Activated gamma-delta T cell (primary cell): ENCODE measurements around the gene FUBP3.

ENCODE experiments used
- DNase-seq: peaks from one replicate; lab custom pipeline; 2025; lab: John Stamatoyannopoulos, UW

Gene FUBP3

DNA sequence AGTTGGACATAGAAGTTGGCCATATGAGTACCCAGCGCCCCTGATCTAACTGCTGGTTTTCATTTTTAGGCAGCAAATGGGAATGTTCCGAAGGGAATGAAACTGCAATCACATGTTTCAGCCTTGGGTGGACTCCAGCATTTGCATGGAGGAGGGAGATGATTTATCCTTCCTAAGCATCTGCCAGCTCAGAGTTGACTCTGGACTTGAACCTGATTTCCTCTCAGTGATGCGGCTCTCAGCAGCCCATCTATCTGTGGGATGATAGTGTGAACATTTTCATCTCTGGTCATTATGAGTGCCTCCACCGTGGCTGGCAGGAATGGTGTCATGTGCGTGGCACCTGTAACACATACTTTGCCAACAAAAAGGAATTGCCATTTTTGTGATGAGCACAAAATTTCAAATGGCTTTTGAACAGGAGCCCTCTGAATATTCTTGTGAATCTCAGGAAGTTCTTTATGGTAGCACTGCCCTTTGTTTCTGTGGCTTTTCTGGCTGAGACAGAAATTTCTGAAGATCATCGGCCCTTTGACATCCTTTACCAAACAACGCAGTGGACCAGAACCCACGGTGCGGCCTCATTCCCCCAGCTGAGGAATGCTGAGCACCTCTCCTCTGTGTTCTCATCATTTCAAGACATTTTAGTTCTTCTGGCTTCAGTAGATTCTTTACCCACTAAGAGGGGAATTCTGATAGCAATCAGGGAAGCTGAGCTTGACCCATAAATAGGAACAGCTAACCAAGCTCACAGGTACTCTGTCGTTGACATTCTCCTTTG lies 28.5 kb downstream of the FUBP3 start:
- DNase-seq: no peak

DNA sequence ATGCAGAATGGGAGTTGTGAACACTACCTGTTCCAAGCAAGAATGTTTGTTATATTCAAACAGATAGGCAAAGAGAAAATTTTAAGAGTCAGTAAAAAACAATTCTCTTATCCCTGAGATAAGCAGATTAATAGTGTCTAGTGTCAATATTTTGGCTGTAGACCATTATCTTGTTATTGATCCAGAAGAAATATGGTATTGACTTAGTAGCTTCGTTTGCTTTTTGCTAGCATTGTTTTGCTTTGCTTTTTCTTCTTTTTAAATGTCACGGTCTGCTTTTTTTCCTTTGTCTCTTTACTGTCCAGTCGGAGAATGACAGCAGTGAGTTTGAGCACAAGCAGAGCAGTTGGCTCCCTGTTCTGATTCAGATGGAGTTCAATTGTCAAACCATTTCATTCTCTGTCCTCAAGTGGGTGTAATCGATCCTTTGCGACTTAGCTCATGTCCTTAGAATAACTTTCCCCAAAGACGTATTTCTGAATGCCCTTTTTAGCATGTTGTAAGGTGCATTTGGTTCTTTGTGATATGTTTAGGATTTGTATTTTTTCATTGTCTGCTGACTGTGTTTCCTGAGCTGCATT lies 29.3 kb downstream of the FUBP3 start:
- DNase-seq: no peak

DNA sequence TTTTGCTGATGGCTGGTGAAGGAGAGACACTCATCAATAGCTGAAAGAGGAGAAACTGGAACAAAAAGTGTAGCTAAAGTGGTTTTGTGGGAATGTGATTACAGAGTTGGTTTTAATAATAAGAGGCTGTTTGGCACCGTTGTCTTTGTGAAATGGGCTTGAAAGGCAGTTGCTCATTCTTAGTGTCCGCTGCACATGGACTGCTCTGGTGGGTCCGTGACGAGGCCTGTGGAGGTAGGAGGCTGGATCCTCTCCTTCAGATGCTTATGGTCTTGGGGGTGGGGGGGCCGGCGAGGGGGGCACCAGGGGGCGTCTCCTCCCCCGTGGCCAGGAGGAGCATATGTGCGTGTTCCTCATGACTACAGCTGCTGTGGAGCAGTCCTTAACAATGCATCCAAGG lies 29.8 kb downstream of the FUBP3 start:
- DNase-seq: no peak

DNA sequence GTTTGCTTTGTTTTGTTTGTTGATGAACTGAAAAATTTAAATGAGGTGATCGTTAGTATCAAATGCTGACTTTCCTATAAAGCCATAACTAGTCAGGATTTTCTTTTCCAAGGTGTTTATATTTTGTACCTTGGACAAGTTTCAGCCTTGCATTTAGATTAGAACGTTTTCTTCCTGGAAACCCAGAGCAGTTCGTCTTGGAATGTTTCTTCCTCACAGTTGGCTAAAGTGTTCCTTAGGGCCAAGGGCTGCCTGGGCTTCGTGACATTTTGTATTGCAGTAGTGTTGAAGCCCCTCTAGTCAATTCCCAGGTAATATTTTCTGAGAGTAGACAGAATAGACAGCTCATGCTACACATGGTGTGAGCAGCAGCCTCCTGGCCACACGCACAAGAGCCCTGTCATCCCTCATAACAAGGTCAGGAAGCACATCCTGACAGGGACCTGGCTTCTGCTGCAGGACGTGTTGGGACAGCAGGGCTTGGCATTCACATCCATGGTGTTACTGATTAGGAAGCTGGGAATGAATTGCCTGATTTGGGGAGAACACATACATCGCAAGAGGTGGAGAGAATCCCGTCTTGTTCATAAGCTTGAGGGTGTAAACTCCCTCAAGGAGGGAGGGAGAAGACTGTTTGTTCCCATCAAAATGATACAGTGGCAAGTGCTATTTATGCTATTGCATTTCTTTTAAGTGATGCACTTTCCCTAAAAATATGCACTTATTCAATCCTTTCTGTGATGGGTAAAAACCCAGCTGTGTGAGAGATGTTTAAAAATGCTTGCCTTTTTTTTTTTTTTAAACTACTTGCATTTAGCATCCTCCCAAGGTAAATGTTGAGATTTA lies 31.7 kb downstream of the FUBP3 start:
- DNase-seq: no peak

DNA sequence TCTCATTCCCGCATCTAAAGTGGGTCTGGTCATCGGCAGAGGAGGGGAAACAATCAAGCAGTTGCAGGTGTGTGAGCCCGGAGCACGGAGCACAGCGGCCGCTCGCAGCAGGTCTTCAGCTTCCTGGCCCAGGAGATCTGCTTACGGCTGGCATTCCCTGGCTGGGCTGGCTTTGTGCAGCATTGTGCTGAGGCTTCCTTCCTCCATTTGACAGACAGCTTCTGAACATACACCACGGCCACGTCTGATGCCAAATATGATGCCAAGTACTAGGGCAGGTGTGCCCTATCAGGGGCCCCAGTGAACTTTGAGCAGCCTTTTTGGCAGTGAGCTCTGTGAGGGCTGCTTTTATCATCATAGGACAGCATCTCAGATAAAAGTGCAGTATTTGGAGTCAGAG lies 37.1 kb downstream of the FUBP3 start:
- DNase-seq: no peak

DNA sequence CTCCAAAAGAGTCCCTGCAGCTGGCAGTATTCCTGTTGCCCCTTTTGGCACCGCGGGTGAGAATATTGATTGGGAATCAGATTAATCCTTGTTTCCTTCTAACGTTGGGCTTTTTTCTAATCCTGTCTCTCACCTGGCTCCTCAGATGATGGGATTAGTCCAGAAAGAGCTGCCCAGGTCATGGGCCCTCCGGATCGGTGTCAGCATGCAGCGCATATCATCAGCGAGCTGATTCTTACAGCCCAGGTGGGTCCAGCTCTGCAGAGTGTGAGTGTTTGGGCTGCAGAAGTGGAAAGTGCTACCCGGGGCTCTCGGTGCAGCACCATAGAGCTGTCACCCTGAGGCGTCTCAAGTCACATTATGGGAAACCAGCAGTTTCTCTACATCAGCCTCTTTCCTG lies 44.1 kb downstream of the FUBP3 start:
- DNase-seq: no peak

DNA sequence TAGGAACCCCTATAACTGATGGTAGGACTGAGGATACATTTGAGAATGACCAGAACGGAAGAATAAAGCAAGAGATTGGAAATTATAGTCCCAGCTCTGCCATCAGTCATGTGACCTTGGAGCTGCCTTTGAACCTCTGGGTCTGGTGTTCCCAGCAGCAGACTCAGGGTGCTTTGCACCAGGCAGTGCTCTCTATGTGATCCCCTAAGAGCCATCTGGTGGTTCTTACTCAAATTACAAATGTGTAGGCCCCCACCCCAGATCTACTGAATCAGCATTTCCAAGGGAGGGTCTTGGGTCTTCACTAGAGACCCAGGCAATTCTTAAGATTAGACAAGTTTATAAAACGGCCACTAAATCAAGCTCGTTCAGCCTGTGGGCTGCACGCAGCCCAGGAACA lies 44.8 kb downstream of the FUBP3 start:
- no peak for DNase-seq

DNA sequence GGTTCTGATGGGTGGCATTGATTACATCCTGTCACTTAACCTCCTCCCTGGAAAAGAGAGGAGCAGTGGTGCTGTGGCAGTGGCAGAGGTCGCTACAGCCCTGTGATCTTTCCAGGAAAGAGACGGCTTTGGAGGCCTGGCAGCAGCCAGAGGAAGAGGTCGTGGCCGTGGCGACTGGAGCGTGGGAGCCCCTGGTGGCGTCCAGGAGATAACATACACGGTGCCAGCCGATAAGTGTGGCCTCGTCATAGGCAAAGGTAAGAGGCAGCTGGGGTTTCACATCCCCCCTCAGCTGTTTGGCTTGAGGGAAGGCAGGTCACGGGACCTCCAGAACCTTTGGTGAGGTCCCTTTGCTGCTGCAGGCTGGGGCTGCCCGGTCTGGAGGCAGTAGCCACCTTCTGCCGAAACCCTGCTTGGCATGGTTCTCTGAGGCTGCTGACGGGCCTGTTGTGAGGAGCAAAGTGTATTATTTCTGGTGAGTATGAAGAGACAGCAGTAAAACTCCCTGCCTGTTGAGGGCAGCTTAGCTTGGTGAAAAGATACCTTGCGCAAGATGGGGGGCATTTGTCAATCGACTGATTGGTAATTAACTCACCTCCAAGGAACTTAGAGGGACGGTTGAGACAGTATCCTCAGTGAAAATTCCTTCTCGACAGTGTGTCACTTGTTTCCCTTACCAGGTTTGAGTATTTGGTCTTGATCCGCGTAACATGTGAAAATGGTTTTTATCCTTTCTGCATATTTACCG lies 47.0 kb downstream of the FUBP3 start:
- no peak for DNase-seq

DNA sequence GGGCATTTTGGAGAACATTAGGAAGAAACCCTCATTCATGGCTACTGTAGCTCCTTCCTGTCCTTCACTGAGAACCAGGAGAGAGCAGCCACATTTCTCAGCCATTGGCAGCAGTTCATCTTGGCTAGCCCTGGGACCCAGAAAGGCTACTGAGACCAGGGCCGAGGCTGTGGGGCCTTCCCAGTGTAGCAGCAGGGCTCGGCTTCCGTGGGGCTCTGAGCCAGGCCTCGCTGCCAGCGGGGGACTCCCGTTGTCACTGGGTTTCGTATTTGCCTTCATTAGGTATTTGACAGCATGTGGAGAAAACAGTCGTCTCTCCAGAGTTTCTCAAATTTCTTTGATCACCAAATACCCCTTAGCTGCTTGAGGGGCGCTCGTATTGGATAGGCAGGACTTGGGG lies 47.7 kb downstream of the FUBP3 start:
- no peak for DNase-seq

DNA sequence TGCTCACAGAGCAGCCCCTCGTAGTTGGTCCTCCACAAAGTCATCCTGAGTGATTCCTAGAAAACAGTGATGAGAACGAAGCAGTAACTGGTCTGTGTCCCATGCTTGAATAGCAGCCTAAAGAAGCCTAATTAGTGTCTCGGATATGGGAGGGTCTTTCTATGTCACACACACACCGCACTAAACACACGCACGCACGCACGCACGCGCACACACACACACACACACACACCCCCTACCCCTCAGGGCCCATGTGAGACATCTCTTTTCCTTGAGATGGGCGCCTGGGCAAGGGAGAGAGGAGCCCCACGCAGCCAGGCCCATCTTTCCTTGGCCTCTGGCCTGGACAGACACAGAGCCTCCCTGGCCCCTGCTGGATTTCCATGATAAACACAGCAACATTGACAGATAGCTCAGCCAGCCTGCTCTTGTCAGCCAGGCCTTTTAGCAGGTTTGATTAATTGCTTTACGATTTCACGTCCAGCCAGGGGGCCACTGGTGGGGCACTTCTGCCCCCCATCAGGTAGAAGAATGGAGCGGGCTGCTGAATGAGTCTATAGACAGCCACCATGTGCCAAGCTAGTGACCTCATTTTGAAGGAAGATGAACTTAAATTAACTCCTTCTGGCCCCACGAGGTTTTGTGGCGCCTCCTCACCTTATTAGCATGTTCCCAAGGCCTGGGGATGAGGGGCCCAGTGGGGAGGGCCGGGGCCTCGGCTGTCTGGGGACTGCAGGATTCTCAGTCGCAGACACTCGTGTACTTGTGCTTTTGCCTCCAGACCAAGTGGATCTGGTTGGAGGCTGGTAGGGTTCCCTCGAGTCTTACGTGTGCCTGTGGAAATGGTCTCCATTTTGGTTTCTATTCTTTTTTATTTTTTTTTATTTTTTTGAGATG lies 48.8 kb downstream of the FUBP3 start:
- no peak for DNase-seq

DNA sequence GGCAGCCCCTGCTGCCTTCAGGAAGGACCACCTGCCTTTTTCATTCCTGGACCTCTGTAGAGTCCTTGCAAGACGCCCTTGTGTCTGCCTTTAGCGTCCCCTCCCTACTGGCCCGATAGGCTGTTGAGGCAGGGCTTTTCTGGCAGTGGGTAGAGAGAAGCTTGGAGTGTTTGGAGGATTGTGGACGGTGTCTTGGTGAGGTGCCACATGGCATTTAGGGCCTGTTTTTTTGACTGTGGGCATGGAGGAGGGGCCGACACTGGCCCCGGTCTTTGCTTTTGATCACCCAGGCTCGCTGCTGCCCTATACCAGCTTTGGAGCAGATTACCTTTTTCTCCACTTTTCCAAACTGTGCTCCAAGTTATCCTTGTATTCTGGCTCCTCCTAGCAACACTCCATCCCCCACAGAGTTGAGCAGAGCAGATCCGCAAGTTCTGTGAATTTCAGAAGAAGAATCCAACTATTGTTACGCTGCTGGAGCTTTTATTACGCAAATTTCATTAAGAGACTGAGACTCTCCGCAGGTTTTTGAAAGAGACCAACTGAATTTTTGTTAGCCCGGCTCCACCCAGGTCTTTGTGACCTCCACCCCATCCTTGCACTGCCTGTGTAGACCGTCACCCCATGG lies 50.2 kb downstream of the FUBP3 start:
- no peak for DNase-seq

DNA sequence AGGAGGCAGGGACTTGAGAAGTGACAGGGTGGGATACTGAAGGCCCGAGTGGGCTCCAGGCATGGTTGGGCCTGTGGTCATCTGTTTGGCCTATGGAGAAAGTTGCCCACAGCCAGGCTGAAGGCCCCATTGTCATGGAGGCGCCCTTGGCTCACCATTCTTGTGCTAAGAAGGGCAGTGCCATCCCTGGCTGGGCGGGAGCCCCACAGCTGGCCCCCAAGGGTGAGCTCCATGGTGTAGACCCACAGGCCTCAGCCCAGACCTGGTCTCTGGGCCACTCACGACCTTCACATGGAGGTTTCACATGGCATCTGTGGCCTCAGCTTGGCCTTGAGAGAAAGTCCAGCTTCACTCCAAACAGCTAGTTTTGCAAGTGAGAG lies 50.7 kb downstream of the FUBP3 start:
- no peak for DNase-seq

DNA sequence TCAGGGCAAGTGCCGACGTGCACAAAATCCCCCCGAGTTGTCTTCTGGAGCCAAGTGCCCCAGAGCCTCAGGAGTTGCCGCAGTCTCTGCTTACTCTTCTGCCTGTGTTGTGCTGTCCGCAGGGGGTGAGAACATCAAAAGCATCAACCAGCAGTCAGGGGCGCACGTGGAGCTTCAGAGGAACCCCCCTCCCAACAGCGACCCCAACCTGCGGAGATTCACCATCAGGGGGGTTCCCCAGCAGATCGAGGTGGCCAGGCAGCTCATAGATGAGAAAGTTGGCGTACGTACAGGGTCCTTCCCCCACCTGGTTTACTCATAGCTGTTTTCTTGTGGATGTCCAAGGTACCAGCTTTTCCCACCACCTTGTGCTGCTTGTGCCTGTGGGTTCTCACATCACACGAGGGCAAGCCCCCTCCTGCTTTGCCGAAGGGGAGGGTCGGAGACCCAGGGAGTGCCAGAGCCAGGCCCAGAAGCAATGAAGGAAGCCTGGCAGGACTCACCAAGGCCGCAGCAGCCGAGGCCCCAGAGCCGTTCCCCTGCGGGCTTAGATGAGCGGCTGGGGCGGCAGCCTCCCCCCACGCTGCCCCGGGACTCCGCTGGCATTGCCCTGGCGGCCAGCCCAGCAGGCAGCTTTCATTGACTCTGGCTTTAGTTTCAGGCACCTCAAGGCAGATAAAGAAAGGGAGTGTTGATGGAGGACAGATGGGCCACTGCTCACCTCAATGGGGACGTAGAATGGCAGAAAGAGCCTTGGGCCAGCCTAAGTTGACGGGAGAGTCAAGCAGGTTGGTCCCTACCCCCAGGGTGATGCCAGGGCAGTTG lies 51.3 kb downstream of the FUBP3 start:
- DNase-seq: no peak

DNA sequence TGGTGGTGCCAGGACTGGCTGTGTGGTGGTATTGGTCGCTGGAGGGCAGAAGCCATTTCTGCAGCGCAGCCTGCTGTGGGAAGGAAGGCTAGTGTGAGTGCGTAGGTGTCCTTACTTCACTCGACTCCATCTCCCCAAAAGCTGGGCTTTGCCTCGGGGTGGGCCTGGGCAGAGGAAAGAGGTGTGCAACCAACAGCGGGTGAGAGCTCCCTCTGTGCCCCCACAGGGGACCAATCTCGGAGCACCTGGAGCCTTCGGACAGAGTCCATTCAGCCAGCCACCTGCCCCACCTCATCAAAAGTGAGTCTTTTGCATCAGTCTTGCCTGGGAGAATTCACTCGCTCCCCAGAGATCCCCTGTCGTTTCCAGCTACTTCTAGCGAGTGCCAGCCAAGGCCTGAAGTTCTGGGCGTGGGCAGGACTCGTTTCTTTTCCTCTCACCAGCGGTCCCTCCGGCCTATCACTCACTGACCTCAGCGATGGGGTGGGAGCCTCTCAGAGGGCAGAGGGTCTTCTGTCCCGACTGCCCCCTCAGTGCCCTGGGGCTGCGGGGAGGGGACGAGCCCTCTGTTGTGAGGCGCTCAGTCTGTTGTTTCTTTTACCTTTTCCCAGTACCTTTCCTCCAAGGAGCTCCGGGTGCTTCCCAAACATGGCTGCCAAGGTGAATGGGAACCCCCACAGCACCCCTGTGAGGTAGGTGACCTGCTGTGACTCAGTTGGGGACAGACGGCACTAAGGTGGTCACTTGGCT lies 52.1 kb downstream of the FUBP3 start:
- DNase-seq: no peak

DNA sequence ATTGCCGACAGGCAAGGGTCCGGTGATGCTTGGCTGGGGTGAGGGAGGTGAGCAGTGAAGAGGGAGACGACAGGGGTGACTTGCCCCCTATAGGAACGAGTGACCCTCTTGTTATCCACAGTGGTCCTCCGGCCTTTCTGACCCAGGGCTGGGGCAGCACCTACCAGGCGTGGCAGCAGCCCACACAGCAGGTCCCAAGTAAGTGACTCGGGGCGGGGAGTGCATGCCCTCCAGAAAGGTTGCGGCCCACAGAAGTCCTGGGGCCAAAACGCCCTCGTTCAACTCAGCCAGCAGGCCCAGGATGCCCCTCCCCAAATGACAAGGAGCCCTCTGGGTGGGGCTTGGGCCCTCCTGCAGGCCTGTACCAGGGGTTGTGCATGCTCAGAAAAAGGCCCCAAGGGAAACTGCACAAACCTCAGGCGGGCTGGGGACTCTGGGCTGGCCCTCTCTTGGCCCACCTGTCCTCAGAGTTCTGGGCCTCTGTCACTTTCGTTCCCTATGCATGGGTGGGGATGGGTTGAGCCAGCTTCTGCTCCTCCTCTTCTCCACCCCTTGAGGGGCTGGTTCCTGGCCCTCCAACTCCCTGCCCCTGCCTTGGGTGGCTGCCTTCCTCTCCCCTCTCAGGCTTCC lies 52.8 kb downstream of the FUBP3 start:
- no peak for DNase-seq

DNA sequence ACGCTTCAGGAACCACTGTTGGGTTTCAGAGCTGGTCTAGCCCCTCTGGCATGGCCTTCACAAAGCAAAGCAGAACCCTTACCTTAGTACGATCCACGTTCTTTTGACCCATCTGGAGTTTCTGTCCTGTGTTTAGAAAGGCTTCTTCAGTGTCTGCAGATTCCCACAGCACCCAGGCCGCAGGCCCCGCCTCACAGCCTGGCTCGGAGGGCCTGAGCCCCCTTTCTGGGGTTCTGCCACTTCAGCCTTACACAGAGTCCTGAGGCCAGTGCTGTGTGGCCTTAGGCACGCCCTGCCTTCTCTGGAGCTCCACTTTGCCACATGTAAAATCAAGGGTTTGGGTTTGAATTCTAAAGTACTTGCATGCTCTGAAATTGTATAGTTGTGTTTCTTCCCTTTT lies 53.5 kb downstream of the FUBP3 start:
- no peak for DNase-seq

DNA sequence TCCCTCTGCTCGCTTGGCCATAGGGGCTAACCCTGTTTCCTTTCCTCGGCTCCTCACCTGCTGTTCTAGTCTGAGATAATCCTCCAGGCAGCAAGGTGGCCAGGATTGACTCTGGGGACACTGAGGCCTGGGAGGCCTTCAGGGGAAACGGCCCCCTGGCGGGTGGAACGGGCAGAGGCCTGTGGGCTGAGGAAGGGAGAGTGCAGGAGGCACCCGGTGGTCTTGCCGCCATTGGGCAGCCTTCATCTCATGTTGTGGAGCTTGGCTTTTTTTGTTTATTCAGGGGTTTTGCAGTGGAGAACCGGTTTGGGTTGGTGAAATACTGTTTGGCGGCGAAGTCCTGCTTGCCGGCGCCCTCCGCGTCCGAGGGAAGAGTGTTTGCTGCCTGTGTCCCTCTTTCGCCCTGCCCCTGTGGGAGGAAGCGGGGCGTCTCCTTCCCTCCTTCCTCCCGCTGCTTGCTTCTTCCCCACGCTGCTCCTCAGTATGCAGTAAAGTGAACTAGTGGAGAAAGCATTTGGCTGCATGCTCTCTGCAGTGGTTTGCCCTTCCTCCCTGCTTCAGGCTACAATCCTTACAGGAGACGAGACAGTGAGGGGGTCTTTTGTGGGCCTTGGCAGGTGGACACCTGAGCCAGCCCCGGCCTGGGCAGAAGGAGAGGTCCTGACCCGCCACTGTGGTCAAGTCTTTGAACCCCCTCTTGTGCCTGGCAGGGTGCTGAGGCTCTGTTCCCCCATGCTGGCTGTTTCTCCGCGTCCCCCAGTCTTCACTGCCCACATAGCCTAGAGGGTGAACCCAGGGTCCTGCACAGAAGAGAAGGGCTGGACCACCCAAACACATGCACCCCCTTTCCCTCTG lies 54.2 kb downstream of the FUBP3 start:
- DNase-seq: no peak
